ENCODE results near the gene PEPD.

The PEPD gene

DNA sequence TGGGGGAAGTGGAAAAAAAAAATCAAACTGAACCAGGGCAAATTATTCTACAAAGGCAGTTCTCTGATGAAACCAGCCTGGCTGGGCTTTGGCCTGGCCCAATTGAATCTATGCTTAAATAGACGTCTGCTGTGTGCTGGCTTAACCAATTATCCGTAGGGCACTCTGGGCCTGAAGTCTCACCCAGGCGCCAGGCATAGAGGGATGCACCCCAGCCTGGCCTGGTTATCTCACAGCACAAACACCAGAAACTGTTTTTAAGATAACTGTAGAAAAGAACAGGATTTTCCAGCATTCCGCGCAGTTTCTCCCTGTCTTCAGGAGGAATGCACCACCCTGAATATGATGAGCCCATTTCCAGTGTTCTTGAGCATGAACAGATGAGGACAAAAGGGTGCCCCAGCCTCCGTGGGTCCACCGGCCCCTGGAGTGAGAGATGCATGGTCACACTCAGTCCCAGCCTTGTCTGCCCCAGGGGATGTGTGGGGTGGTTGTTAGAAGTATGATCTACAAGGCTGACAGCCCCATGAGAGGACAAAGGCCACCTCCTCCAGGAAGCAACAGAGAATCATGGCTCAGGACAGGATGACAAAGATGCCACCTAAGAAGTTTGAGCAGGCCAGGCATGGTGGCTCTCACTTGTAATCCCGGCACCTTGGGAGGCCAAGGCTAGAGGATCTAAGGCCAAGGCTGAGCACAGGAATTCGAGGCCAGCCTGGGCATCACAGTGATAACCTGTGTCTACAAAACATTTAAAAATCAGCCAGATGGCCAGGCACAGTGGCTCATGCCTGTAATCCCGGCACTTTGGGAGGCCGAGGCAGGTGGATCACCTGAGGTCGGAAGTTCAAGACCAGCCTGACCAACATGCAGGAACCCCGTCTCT lies 50.2 kb downstream of the PEPD start:
- peak; percentile 22 for DNase-seq

DNA sequence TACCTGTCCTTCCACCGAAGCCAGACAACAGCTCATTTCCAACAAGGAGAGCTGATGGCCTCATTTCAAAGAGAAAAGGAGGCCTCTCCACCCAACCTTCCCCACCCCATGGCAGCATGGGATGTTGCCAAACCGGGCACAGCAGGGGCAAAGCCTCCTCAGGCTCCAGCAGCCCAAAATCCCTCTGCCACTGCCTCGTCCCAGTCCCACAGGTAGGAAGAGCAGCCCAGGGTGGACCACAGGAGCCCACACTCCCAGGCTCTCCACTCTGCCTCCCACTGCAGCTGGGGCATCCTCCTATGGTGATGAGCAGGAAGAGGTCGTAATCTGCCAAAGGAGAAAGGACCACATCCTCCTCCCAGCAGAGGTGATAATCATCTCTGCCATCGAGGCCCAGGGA lies 50.9 kb downstream of the PEPD start:
- peak; percentile 17 for DNase-seq

DNA sequence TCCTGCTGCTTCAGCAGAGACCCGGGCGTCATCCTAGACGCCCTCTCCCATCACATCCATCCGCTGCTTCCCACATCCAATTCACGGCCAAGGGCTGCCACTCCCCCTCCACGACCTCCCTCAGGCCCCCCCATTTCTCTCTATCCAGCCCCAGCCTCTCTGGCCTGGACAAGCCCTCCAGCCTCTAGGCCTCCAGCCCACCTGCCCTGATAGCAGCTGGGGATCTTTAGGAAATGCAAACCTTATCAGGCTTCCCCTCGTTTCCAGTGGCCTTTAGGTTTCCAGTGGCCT lies 51.6 kb downstream of the PEPD start:
- DNase-seq = peak; percentile 10

GRCh38 chr19:33469171-33470039 lies 52.2 kb downstream of the PEPD start:
- peak; percentile 33 for DNase-seq

DNA sequence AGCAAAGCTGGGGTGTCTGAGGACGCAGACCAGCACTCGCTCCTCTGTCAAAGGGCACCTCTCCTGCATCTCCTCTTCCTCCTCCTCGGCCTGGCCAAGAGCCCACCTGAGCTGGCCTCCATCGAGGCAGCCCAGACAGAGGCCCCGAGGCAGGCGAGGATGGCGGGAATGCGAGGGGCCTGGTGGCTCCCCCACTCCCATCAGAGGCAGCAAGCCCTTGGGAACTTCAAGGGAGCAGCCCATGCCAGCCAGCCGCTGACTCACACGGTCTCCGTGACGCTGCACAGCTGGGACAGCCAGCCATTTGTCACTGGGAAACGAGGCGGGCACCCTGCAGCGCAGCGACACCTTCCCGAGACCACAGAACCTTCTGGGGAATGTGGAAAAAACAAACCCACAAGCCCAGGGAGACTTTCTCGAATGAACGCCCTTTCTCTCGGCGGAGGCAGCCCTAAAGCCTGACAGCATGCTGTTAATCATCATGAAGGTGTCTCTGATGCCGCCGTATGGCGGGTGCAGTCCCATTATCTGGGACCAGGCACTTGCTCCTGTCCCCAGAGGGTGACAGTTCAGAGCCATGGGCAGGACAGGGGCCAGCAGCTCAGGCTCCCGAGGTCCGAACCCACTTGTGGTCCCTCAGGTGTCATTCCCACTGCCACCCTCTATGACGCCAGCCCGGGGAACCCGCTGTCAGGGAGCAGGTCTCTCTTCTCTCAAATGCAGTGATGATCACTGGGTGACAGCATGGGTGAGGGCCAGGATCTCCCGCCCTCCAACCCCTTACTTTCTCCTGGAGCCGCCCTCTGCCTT lies 53.0 kb downstream of the PEPD start:
- DNase-seq = peak; percentile 28

- peak; percentile 15 for DNase-seq
Observed at GRCh38 chr19:33467851-33468250, 53.7 kb downstream of the PEPD start.

GRCh38 chr19:33465834-33466233 lies 55.8 kb downstream of the PEPD start:
- DNase-seq = no peak

GRCh38 chr19:33465371-33465770 lies 56.2 kb downstream of the PEPD start:
- DNase-seq = peak; percentile 17

DNA sequence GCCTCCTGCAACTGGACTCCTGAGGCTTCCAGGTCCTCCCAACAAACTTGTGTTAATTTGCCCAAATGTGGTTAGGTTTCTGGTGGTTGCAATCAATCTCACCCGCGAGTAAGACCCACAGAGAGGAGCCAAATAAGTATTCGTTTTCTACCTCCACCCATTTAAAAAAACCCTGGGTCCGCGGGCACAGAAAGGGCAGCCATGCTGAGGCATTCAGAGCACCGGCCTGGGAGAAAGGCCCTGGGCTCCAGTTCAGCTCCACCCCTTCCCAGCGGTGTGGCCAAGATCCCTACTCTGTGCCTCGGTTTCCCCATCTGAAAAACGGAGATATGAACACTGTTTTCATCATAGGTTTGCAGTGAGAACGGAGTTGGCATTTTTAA lies 56.9 kb downstream of the PEPD start:
- DNase-seq = peak; percentile 3

DNA sequence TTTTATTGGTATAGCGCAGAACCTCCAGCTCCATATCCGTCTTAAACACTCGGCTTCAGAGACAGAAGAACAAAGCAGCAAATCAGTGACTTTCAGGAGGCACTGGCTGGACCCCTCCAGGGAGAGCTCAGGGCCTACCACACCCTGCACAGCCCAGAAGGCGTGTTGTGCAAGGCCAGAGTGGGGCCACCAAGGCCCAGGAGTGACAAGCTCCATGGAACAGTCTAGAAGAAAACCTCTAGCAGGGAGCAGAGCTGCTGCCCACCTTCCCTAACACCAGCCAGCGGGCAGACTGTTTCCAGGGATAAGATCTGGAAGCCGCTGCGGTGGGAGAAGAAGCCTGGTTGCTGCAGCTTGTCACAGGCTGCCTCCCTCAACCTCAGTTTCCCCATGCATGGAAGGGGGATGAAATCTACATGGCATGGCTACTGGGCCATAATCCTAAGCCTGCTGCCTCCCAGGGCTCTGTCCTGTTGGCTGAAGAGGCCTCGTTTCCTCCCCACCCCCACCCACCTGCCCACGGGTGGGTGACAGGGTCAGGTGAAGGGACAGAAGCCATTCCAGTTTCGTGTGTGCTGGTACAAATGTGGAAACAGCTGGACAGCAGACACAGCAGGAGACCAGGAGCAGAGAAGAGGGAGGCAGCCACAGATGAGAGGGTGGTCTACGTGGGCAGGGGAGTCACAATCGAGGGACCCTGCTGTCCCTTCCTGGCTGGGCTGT lies 57.4 kb downstream of the PEPD start:
- peak; percentile 25 for DNase-seq

DNA sequence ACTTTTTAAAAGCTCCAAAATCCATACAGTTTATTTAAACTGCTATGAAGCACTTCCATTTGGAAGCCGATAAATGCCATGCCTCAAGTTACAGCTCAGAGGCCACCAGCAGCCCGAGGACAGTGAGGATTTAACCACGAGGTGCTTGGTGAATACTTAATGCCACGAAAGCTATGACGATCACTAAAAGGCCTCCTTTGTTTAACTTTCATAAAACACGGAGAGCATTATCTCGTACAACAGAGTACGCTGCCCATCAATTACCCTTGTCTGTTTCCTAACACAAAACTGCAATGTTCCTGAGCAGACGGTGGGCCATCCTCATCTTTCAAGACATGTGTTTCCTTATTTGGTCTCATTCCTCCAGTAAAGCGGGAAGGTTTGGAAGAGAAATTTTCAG lies 58.4 kb downstream of the PEPD start:
- no peak for DNase-seq

DNA sequence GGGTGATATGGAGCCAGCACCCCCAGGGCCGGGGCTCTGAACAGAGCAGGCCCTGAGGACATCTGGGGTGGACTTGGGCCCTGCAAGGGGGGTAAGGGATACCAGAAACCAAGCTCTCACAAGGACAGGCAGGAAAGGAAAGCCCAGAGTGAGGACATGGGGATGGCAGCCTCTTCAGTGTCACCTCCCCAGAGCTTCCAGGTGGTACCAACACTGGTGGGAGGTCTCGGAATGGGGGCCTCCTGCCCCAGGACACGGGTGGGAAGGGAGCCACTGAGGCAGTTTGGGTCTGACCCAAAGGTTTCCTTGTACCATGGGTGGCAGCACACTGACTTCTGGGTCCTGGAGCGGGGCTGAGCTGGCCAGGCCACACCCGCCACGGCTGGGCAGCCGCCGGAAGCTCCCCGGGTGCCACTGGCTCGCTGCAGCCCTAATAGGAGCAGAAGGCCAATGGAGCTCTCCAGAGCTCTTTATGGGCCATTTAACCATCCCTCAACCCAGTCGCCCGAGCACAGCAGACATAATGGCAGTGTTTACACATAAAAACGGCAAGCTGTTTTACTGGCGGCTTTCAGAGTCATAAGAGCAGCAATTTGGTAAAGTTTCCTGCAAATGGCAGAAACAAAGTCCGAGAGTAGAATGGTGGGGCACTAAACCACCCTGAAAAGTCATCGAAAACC lies 59.3 kb downstream of the PEPD start:
- peak; percentile 20 for DNase-seq

GRCh38 chr19:33461256-33462111 lies 60.1 kb downstream of the PEPD start:
- peak; percentile 36 for DNase-seq

DNA sequence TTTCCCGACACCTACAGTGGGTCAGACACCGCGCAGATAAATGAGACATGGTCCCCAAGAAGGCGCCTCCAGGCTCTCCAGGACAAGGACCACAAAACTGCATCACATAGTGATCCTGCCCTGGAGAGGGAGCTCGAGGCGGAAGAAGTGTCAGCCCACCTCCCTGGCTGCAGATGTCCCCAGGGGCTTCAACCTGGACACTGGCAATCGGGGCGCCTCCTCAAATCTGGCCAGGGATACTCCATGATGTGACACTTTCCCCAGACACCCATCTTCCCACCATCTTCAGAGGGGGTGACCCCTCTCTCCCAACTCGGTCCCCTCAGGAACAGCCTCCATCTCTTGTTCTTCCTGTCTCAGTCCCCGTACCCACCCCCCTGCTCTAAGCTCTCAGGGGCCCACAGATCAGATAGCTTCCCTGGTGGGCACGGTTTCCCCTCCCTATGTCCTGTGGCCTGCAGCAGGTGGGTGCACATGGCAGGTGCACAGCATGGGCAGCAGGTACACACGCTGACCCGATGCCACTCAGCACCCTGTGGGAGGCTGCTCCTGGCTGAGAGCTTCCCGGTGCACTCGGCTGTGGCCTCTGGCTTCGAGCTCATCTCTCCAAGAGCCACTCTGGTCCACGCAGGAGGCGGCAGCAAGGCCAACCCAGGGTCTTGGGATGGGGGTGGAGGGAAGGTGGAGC lies 61.2 kb downstream of the PEPD start:
- peak; percentile 39 for DNase-seq

- peak; percentile 28 for DNase-seq
Observed at GRCh38 chr19:33459222-33460090, 62.1 kb downstream of the PEPD start.

DNA sequence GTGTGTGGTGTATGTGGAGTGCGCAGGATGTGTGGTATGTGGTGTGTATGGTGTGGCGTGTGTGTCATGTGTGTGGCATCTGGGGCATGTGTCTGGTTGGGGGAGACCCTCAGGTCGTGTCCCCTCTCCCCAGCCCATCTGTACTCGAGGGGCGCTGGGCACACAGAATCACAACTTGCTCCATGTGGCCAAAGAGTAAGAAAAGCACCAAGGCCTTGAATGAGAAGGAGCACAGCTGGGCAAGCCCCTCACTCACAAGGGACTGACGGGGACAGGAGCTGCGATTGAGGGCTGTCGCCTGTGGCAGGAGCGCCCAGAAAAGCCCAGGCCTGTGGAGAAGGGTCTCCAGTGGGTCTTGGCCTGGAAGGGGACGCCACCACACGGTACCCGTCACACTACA lies 62.8 kb downstream of the PEPD start:
- DNase-seq = peak; percentile 25

- DNase-seq = peak; percentile 8
Observed at GRCh38 chr19:33458171-33458633, 63.4 kb downstream of the PEPD start.

DNA sequence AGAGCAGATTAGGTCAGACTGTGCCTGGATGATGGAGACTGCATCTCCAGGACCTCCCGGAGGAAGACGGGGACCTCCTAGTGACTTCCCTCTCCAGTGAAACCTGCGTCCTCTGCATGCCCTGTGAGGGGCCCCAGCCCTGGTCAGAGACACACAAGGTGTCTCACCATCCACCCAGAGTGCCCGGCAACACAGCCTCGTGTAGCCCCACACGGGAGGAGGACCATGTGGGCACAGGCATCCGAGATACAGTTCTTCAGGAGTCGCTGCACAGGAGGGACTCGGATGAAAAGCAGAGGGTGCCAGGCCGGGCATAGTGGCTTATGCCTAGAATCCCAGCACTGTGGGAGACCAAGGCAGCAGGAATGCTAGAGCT lies 64.8 kb downstream of the PEPD start:
- DNase-seq = peak; percentile 35

Data from activated CD8-positive, alpha-beta memory T cell treated with anti-CD3 and anti-CD28 coated beads, Interleukin-2, amount 50 U/mL, for 48 hours (primary cell).